HTERT RPE-1 (cell line): ENCODE results near the gene NMNAT3.

Experiments
- in situ Hi-C: fragments of 300-500 bp; cut with MboI; formaldehyde crosslinking; loops from 4 replicates; pipeline ENCODE4 v1.14.3; 2020; ENCODE audit warnings: low sequenced_read_pairs

The NMNAT3 gene

DNA sequence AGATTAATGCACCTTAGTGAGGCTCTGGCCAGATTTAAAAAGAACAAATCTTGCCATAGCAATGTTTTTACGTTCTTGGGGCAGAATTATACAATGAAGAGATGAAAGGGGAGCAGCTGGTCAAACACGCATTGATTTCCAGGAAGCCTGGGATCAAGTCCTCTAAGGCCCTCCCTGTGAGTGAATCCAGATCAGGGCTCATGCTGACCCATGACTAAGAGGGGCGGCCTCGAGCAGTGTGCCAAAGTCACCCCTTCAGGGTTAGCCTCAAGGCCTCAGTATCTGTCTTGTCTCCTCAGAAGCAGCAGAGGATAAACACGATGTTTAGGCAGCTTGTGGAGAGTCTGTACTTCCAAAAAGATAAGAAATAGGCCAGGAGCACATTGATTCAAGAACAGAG, 129.0 kb downstream of the NMNAT3 start:
- in situ Hi-C loops: no loop called here

DNA sequence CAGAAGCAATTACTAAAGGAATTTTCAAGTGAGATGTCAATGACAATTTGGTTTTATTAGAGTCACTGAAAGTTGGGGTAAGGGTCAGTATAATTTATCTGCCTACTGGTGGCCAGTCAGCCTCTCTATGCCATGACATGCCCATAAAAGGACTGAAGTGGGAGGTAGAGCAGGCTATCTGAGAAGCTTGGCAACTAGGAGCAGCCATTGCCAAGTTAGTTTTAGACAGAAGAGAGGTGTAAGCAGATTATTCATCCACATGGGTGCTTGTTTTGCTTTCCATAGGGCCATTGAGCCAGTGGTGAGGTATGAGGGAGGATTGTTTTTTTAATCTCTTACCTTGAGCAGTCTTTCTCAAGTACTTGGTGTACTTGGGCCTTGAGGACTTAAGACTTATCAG, 130.1 kb downstream of the NMNAT3 start:
- in situ Hi-C loops: no loop called here

DNA sequence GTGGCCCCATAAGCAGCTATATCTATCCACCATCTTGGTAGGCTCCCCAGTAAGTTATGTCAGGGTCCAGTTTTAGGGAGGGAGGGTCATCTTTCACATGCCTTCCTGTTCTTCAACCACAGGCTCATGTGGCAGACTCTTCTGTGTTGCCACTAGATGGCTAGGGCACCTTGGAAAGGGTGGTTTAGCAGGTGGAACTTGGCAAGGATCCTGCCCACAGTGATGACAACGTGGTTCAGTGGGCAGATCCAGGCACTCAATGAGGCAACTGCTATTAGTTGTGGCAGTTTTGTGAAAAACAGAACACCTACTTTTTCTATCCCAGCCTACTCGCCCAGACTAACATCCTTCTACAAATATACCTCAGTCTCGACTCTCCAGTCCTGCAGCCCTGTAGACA, 131.0 kb downstream of the NMNAT3 start:
- in situ Hi-C loops: no loop called here

DNA sequence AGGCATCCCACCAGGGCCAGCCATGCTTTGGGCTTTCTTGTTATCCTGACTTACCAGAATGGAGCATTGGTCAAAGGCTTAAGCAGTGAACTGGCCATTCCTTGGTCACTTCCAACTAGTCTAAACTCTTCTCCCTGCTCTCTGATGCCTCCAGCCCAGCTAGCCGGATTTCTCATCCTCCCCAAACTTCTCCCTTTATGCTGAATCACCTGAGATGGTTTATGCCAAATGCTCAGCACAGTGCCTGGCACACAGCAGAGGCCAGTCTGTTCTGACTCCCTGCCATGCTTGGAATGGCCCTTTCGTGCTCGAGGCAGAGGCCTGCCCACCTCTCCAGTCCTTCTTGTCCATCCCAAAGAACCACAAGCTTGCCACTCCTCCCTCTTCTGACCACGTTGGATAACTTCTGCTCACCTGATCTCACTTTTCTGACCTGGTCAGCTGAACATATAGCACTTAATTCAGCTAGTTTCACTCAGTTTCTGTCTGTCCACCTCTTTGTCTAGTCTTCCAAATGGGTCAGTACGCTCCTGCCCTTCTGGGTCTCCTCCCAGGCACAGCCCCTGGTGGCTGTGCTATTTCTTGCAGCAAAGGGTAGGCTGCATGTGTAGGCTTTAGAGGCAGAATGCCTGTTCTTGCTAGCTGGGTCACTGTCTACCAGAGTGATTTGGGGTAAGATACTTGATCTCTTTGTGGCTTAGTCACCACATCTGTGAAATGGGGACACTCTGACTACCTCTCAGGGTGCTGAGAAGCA, 136.1 kb downstream of the NMNAT3 start:
- in situ Hi-C loops: no loop called here

DNA sequence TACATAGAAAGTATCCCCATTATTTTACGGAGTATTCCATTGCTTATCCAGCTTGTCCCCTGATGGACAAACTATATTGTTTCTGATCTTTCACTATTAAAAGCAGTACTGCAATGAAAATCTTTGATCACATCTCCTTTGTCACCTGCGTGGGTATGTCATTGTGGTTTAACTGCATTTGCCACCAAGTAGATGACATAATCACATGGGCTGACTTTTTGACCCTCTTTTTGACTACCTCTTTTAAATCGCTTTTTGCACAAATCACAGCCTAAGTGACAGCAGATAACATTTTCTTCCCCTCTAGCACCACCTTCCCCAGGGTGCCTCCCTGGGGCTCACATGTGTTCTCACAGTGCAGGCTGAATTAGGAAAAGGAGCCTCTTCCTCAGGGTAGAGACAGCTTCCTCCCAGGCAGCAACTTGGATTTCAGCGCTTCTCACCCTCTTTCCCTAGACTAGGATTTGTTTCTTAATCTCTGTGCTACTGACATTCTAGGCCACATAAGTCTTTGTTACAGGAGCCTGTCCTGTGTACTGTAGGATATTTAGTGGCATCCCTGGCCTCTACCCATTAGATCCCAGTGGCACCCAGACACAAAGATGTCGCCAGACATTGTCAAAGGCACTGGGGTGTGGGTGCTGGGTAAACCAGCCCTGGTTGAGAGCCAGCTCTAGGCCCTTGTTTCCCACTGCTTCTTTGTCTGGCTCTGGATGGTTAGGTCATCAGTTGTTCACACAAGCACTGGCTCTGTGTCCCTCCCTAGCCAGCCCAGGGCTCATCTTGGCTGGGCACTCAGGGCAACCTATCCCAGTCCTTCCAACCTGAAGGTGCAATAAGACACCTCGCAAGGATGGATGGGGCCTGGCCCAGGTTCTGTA, 136.9 kb downstream of the NMNAT3 start:
- in situ Hi-C loops: no loop called here

DNA sequence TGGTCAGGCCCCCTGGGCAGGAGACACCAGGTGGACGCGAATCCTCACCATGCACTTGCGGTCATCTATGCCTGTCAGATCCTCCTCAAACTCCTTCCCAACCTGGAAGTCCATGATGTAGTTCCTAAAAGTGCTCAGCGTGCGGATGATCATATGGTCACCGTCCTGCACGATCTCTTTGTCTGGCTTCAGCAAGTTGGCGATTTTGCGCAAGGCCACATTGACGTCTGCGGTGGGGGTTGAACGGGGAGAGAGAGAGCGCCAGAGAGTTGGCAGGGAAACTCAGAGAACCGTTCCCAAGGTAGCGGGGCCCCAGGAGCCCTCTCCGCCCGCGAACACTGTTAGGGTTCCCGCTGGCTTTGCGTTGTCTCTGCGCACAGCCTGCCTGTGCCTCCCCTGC, 139.0 kb downstream of the NMNAT3 start:
- in situ Hi-C loops: no loop called here

DNA sequence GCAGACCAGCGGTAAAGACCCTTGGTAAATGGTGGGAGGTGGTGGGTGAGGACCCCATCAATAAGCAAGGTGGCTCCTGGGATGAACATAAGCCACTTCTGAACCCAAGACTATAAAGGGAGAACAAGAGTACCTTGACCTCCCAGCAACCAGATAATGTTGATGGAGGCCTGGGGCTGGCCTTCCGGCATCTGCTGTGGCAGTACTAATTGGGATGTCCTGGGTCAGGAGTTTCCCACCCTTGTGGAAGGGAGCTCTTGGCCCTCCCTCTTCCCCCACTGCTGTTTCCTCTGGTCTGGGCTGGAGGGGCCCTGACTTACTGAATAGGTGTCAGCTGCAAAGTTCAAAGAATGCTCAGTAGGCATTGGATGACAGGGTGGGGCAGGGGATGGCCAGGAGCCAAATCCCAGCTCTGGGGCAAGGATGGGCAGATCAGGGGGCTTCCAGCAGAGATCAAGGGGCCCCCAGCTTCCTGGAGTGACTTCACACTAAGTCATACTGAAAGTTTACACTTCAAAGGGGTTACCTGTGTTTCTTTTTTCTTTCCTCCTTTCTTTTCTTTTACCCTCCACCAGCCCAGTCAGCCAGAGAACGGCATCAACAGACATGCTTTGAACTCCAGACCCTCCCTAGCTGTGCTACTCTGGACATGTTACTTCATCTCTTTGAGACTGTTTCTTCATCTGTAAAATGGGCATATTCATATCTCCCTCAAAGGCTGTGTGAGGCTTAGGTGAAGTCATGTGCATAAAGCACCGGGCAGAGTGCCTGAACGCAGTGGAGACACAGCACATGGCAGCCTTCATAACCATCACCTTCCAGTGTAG, 139.8 kb downstream of the NMNAT3 start:
- in situ Hi-C loops: no loop called here

DNA sequence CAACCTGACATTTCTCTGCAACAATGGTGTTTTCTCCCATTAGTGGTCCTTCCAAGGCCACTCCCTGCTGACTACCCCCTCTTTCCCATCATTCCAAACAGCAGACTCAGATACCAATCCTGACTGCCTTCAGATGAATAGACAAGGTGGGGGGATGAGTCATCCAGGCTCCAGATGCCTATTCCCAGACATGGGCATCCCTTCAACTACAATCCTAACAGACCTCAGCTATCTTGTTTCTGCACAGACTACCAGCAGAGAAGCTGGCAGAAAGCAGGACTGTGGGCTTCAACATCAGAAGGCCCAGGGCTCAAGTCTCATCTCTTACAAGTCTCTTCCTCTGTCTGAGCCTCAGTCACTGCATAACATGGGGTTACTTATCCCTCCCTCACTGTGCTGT, 140.4 kb downstream of the NMNAT3 start:
- in situ Hi-C loops: no loop called here

DNA sequence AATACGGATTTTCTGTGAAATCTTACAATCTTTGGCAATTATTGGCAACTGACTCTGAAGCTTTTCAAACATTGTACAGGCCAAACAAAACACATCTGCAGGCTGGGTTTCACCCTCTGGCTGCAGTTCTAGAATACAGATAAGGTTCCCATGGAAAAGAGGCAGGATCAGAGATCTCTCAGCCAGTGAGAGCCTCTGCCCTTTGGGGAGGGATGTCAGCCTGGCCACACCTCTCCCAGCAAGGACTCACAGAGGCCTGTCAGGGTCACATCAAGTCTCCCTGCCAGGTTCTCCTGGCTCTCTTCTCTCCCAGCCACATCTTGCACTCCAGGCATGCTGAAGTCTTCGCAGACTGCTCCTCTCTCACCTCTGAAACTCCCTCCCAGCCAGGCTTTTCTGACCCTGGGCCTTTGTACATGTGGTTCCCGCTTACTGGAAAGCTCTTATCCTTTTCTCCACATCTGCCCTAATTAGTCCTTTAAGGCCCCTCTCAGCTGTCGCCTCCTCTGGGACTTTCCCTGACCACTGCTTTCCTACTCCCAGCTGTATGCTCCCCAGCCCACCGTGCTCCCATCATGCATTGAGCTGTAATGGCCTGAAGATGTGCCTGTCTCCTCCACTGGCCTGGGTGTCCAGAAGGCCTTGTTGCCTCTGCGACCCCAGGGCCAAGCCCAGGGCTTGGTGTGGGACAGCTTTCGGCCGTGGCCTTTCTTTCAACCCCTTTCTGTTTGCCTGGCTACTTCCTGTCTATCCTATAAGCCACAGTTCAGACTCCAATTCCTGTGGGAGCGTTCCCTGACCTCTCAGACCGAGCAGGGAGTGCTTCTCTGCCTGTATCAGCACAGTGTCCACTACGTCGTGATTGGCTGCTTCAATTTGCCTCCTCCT, 142.5 kb downstream of the NMNAT3 start:
- in situ Hi-C loops: no loop called here

DNA sequence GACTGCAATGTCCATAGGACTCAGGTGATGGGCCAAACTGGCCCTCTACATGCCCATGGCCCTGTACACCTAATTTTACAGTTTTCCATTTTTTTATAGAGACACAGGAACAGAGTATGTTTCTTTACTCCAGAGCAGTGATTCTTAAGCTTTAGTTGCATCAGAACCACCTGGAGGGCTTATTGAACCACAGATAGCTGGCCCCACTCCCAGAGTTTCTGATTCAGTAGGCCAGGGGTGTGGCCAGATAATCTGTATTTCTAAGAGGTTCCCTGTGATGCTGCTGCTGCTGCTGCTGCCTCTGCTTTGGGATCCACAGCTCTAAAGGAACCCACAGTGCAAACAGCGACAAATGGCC, 143.3 kb downstream of the NMNAT3 start:
- in situ Hi-C loops: no loop called here

DNA sequence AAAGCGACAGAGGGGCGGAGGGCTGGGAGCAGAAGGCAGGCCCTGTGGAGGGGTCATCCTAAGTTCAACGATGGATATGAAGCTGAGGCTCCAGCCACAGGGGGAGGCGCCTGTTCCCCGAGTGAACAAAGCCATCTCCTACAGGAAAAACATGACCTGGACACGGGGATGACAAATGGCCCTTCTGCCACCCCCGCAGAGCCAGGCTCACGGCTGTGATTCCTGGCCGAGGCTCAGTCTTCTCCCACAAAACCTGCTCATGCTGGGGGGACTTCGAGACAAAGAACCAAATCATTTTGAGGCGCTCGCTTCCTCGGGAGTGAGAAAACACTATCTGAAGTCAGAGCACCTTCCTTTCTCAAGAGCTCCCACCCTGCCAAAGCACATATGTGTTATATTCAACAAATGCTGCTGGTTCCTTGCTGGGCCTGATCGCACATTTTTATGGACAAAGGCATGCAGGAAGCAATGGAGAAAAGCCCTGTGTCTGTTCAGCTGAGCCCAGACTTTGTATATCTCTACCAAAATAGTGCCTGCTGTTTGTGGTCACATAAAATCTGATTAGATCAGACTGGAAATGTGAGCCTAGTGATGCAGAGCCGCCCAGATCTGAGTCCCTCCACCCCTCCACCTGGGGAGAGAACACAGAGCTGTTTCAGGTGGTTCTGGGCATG, 143.9 kb downstream of the NMNAT3 start:
- in situ Hi-C loops: no loop called here

DNA sequence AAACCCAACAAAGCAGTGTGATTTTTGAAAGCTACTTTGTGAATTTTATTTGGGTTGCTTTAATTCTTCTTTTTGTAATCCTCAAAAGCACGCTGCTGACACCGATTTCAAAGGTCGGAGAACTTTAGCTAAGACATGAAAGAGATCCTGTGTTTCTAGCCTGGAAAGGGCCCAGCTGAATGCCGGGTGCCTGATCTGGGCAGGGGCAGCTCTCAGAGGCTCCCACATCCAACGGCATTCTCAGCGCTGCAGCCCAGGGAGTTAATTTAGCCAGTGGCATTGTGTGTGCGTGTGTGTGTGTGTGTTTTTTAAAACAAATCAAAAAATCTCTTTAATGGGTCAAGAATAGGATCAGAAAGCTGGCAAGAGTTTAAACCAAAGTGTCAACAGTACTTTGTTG, 144.8 kb downstream of the NMNAT3 start:
- in situ Hi-C loops: no loop called here

DNA sequence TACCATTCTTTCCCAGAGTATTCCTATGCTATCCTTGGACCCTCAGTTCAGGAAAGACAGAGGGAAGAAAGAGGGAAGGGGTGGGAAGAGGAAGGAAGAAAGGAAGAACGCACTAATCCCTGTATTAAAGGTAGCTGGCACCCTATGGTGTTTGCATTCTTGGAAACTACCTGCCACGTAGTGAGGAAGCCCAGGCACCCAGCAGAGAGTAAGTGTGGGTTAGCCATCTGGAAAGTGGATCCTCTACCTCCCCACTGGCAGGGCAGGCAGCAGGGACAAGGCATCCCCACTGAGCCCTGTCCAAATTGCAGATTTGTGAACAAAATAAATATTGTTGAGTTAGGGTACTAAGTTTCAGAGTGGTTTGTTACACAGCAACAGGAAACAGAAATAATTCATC, 147.1 kb downstream of the NMNAT3 start:
- in situ Hi-C loops: no loop called here

DNA sequence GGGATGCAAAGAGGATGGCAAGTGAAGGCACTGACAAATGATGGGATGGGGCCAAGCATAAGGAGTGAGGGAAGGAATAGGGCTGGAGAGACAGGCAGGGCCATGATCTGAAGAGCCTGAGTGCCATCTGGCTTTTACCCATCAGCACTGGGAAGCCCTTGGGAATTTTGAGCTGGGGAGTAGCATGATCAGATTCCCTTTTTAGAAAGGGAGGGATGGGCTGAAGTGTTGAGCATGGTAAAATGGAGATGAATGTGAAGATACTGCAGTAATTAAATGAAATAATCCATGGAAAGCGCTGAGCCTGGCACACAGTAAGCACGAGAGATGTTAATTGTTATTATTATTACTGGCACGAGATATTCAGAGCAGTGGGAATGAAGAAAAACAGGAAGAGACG, 148.1 kb downstream of the NMNAT3 start:
- in situ Hi-C loops: no loop called here

DNA sequence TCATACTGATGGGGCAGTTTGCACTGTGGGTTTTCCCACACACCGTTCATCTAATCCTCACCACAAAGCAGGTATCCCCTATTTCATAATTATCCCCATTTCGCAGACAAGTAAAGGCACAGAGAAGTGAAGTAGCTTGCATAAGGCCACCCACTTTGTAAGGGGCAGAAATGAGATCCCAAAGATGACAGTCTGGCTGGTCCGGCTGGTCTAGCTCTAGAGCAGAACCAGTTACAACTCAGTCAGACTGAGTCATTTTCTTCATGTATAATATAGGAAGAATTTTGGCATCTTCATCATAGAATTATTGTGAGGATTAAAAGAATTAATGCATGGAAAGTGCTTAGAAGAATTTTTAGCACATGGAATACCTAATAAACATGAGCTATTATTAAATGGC, 148.8 kb downstream of the NMNAT3 start:
- in situ Hi-C loops: no loop called here

DNA sequence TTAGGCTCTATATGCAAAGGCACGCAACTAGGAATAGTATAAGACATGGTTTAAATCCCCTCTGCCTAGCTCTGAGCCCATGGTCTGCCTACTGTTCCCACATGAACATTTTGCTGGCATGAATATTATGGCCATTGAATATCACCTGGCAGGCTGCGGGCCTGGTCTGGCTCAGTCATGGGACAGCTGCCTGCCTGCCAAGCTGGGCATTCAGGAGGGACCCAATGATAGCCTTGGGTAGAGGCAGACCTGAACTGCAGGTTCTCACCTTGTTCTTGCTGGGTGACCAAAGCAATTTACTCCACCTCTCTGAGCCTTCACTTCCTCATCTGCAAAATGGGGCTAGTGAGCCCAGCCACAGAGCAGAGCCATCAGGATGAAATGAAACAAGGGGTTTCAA, 149.5 kb downstream of the NMNAT3 start:
- in situ Hi-C loops: no loop called here

DNA sequence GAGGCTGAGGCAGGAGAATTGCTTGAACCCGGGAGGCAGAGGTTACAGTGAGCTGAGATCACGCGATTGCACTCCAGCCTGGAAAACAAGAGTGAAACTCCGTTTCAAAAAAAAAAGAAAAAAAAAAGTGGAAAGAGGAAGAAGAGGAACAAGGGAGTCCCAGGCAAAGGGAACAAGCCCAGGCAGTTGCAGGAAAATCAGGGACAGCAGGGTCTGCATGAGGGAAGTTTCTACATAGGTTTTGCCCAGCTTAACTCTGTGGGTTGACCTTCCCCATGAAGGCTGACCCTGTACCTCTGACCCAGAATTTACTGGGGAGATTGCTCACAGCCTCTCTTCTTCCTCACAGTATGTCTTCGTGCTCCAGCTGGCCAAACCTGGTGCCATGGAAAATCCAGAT, 150.5 kb downstream of the NMNAT3 start:
- in situ Hi-C loops: no loop called here

DNA sequence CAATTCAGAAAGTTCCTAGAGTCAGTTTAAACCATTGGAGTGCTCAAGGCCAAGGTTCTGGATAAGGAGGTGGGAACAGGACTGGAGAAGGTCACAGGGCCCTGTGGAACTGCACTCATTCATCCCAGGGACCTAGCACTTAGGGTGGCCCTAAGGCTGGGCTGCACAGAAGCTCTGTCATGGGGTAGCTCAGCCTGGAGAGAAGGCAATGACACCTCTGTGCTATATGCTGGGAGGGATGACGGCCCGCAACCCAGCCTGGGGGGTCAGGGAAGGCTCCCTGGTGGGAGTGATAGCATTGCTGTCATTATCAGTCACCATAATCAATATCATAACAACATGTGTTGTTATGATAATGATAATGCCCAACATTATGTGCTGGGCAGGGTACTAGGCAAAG, 151.6 kb downstream of the NMNAT3 start:
- in situ Hi-C loops: no loop called here

DNA sequence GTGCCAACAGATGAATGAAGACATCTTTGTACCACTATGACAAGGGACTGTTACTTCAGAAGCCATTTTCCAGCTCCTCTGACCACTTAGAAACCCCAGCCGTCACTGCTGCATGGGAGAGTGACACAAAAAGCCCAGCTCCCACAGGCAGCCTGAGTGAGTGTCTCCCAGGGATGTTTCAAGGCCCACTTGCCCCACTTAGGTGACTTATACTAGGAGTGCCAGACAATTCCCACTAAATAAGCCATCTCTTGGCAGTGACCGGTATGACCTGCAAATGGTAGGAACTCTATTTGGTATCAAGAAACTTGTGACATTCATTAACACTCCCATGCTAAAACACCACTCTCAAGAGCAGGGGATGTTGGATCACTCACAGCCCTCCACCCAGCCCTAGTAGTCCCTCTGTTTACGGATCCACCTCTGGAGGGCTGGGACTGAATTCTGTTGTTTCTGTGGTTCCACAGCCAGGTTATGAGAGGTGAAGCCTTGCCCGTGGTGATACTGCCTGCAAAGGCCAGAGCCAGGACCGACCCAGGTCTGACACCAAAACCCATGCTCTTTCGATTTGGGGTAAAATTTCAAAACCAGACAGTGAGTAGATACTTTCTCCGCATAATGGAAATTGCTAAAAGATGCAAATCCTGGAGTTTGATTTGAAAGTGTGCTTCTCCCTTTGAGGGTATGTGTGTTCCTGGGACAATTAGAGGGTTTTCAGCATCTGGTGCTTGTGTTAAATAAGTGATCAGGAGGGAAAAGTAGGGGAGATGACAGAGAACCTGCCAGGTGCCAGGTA, 152.7 kb downstream of the NMNAT3 start:
- in situ Hi-C loops: no loop called here
